Lung (tissue), 12 donors: ENCODE data around the gene ACAD11. TPM values are rescaled to one million over a fixed set of nuclear protein-coding genes. Genes with fewer than 3 reads are reported as not detected.
A peak's percentile ranks its signal among the peaks of the same experiment; 100 is the strongest.
"Not testable (repeated sequence)": the region's sequence is repeated elsewhere in the genome, so short reads cannot be mapped to it uniquely, and the experiment has no call there.

Source experiments
- ATAC-seq: fragments of 200-7000 bp; cut with Tn5 transposase; one replicate; pipeline ENCODE4 v1.9.1; 2020; ENCODE audit warnings: moderate number of reproducible peaks; ENCODE audit not compliant: insufficient read depth, low FRiP score
- DNase-seq, 3 donors: peaks; one replicate each; pipeline ENCODE4 v3.0.0-alpha.2; 2013 to 2017
- H3K27ac ChIP-seq, 2 donors: one replicate each; pipeline ENCODE4 v1.5.1; 2013; ENCODE audit warnings: mild to moderate bottlenecking in 2 of 2, moderate library complexity in 2 of 2, control low read depth in 1 of 2, inconsistent platforms in 1 of 2, low read depth in 1 of 2, low read length in 1 of 2
- H3K27me3 ChIP-seq, 3 donors: one replicate each; pipeline ENCODE4 v1.5.1; 2013; ENCODE audit warnings: low read length in 2 of 3; ENCODE audit not compliant: control insufficient read depth in 3 of 3, insufficient read depth in 3 of 3
- H3K36me3 ChIP-seq, 4 donors: one replicate each; pipeline ENCODE4 v1.5.1; 2013; ENCODE audit warnings: low read length in 4 of 4, mild to moderate bottlenecking in 1 of 4, moderate library complexity in 1 of 4; ENCODE audit not compliant: control insufficient read depth in 4 of 4, insufficient read depth in 4 of 4
- H3K4me1 ChIP-seq, 5 donors: one replicate each; pipeline ENCODE4 v1.5.1; 2013; ENCODE audit warnings: low read length in 5 of 5, mild to moderate bottlenecking in 2 of 5, moderate library complexity in 1 of 5; ENCODE audit not compliant: control insufficient read depth in 5 of 5, insufficient read depth in 5 of 5
- H3K4me3 ChIP-seq: one replicate; pipeline ENCODE4 v1.5.1; 2013; ENCODE audit warnings: mild to moderate bottlenecking, control low read depth, moderate library complexity
- H3K9ac ChIP-seq, 2 donors: one replicate each; pipeline ENCODE4 v1.5.1; 2013; ENCODE audit warnings: low read length in 2 of 2, control low read depth in 1 of 2; ENCODE audit not compliant: insufficient read depth in 1 of 2
- H3K9me3 ChIP-seq, 4 donors: one replicate each; pipeline ENCODE4 v1.5.1; 2013; ENCODE audit warnings: low read length in 3 of 4, mild to moderate bottlenecking in 1 of 4, moderate library complexity in 1 of 4; ENCODE audit not compliant: control insufficient read depth in 4 of 4, insufficient read depth in 3 of 4
- WGBS, 2 donors: extraction: QIAGEN DNeasy Blood & Tissue Kit; methylation state at CpG; one replicate each; pipeline ENCODE4 v1.1.7; 2013; 5-methylcytosine and 5-hydroxymethylcytosine counted together
- polyA plus RNA-seq, 2 donors: library from polyadenylated mRNA; stranded (reverse); fragments of 200-250 nt; gene quantifications; one replicate each; pipeline ENCODE4 v1.2.1, GENCODE V29; 2013
- total RNA-seq, 2 donors: library from RNA; depleted of rRNA in 1 of 2; stranded (reverse); fragments of >200 nt in 1 of 2; gene quantifications; one replicate each; pipeline ENCODE4 v1.2.1, GENCODE V29; 2014 to 2021
- TF ChIP-seq, protein P1 (sequence below): IDR thresholded peaks from 2 replicates; pipeline ENCODE4 v1.5.1; 2012; ENCODE audit warnings: mild to moderate bottlenecking; ENCODE audit errors: control extremely low read depth, extremely low read depth
- donor health status: control.
- donor health status: control.
- donor health status: Bipolar disorder and iron deficiency.
- donor health status: healthy.
- donor health status: DM: yes; HTN: yes; CAD: no.

ACAD11 gene
- total and polyA plus RNA-seq, 4 donors, result 6.3 to 34.2 (median 16.0) TPM

DNA sequence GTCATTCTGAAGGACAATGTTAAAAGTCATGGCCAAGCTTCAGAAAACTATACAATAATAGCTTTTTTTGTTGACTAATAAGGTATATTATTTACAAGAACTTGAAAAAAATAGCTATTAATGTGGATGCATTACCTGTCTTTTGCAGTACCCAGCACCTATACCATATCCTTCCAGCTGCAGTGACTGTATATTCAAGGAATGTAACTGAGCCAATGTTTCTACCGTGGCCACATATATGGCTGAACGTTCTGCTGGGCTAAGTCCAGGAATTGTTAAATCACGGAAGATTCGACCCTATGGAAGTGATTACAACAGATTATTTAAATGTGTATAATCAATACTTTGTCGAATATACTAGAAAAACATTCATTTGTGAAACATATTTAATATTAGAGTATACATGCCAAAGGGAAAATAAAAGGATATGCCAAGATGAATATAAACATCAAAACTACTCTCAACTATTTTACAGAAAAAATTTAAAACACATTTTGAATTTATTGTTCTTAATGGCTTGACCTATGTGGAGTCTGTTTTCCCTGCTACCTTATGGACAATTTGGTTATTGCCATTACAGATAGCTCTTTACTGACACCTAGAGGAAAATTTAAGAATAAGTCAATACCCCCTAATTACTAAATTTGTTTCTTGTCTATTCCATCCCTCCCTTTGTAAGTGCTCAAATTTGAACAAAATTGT is 17.6 kb downstream of the ACAD11 start:
- Histone ChIP-seq H3K27me3 (no peaks in the 10 kb centered on the region), H3K27ac (no peak overlapping the region), H3K36me3 (peaks cover 0 to 15% (median 3%) of the 10 kb centered on the region in 4 donors), H3K4me1 (no peaks in the 10 kb centered on the region), H3K9ac (no peak overlapping the region), H3K9me3 (no peaks in the 10 kb centered on the region), H3K4me3 (no peak overlapping the region)
- WGBS, 2 donors, result 68 to 83% methylated on average over 5 of the region's 5 CpGs
- TF ChIP-seq, protein P1, sequence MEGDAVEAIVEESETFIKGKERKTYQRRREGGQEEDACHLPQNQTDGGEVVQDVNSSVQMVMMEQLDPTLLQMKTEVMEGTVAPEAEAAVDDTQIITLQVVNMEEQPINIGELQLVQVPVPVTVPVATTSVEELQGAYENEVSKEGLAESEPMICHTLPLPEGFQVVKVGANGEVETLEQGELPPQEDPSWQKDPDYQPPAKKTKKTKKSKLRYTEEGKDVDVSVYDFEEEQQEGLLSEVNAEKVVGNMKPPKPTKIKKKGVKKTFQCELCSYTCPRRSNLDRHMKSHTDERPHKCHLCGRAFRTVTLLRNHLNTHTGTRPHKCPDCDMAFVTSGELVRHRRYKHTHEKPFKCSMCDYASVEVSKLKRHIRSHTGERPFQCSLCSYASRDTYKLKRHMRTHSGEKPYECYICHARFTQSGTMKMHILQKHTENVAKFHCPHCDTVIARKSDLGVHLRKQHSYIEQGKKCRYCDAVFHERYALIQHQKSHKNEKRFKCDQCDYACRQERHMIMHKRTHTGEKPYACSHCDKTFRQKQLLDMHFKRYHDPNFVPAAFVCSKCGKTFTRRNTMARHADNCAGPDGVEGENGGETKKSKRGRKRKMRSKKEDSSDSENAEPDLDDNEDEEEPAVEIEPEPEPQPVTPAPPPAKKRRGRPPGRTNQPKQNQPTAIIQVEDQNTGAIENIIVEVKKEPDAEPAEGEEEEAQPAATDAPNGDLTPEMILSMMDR, result peak; percentile 34
- ATAC-seq, result peak; percentile 69
- DNase-seq, result peak in 2 of 3 donors; percentile 60 to 64

GRCh38 chr3:132641427-132641826 is 18.2 kb downstream of the ACAD11 start:
- H3K27me3 ChIP-seq, H3K4me3 ChIP-seq, DNase-seq, H3K4me1 ChIP-seq, H3K9me3 ChIP-seq, H3K9ac ChIP-seq, ATAC-seq, H3K27ac ChIP-seq: not testable (repeated sequence)
- 83 to 87% methylated on average over 2 of the region's 2 CpGs for WGBS, 2 donors
- H3K36me3 ChIP-seq, result peaks cover 0 to 15% (median 5%) of the 10 kb centered on the region in 4 donors

DNA sequence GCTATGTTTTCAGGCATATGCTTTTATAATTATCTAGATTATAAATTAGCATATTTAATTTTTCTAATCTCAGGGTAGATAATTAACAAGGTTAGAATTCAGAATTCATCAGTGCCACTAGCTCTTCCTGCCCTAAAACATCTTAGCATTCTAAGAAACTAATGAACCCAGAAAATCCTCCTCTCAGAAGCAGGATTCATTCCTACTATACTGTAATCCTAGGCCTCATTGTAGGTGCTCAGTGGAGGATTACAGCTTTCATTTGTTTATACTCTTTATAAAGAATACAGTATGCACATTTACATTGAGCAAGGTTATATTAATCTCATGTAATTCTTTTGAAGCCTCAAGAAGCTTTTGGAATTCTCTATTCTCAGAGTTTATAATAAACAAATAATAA is 20.9 kb downstream of the ACAD11 start:
- Histone ChIP-seq H3K27ac (no peak overlapping the region), H3K4me1 (peaks cover 0 to 3% (median 0%) of the 10 kb centered on the region in 5 donors), H3K9me3 (no peaks in the 10 kb centered on the region), H3K4me3 (no peak overlapping the region), H3K9ac (no peak overlapping the region), H3K27me3 (no peaks in the 10 kb centered on the region), H3K36me3 (peaks cover 0 to 15% (median 8%) of the 10 kb centered on the region in 4 donors)
- no peak for ATAC-seq
- DNase-seq, result no peak
- TF ChIP-seq, protein P1, result no peak

GRCh38 chr3:132637590-132637989 is 22.0 kb downstream of the ACAD11 start:
- H3K9me3 ChIP-seq, result no peaks in the 10 kb centered on the region

More at GRCh38 chr3:132637590-132637989, 22.0 kb downstream of the ACAD11 start:
- H3K27me3 ChIP-seq, result no peaks in the 10 kb centered on the region
- WGBS, 2 donors, result 39 to 77% methylated on average over 1 of the region's 1 CpG
- H3K27ac ChIP-seq, result no peak overlapping the region
- ATAC-seq (no peak), DNase-seq (no peak)
- TF ChIP-seq, protein P1, result no peak
- no peak overlapping the region for H3K9ac ChIP-seq
- peaks cover 0 to 3% (median 0%) of the 10 kb centered on the region in 5 donors for H3K4me1 ChIP-seq
- H3K36me3 ChIP-seq, result peaks cover 0 to 15% (median 8%) of the 10 kb centered on the region in 4 donors
- no peak overlapping the region for H3K4me3 ChIP-seq
